GM19397 (cell line): Measurements from ENCODE around the gene ADAMTS17.

Source experiments
- ATAC-seq: cut with Tn5 transposase; IDR thresholded peaks from one replicate; pipeline ENCODE4 v1.9.1; 2021; ENCODE audit warnings: mild to moderate bottlenecking, moderate library complexity; ENCODE audit not compliant: unreplicated experiment

The ADAMTS17 gene

DNA sequence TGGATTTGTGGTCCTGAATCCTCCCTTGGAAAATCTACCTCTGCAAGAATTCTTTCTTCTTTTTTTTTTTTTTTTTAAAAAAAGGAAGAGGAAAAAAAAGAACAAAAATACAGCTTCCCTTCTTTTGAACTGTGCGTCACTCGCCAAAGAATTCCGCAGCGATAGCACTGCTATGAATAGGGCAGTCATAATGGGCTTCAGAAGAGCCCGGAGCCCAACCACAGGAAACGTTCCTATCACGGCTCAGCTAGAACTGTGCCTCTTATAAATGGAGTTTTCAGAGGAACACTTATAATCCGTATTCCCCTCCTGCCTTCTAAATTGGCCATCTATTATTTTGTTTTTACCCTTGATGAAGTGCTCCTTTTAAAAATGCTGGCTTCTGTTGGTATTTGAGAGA lies 227.7 kb downstream of the ADAMTS17 start:
- no peak for ATAC-seq

DNA sequence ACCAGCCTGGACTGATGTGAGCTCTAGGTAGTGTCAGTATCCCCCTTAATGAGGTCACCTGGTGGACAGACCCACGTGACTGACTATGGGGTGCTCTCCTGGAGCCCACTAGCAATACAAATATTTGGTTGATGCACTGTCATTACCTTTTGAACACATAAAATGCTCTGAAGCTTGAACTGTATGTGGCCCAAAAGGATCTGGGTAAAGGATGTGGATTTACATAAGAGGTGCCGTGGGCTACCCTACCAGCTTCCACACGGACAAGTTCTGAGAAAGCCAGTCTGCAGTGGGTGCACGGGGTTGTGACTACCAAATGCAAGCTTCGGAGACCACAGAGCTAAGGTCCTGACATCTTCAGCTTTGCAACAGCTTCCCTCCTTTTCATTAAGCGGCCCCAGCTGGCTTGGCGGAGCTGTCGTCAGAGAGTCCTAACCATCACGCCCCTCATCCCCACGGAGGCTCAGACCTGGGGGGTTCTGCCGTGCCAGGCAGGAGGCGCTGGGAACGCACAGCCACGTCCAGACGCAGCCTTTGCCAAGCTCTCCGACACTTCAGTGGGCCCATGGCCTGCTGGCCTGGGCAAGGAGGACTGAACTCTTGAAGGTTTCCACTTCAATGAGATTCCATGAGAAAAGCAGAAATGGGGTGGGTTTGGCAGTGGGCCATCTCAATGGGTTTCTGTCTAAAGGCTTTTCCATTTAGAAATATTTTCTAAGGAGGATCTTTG lies 228.3 kb downstream of the ADAMTS17 start:
- ATAC-seq: no peak

DNA sequence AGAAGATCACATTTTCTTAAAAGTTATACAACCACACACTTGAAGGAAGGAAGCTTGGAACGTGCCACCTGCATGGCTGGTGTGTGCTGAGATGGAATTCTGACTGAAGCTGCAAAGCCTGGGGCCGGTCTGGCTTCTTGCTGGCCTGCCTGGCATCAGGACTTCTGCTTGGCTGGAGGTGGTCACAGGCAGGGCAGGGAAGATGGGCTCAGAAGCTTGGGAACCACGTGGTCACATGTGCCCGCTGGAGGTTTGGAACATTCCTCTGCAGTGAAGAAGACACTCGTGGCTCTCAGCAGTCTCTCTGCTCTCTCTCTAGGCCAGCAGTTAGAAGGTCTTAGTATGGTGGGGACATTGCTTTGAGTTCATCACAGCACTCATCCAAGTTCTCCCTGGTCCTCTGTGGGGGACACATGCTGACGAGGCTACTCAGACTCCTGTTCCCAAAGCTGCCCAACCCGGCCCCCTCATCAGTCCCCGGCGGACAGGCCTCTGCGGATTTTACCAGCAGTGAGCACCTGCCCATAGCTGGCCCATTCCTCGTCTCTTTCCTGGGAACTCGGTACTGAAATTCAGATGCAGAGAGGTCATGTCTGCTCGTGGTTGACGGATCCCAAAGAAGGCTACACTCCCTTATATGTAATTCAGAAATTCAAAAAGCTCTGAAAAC lies 229.0 kb downstream of the ADAMTS17 start:
- no peak for ATAC-seq

DNA sequence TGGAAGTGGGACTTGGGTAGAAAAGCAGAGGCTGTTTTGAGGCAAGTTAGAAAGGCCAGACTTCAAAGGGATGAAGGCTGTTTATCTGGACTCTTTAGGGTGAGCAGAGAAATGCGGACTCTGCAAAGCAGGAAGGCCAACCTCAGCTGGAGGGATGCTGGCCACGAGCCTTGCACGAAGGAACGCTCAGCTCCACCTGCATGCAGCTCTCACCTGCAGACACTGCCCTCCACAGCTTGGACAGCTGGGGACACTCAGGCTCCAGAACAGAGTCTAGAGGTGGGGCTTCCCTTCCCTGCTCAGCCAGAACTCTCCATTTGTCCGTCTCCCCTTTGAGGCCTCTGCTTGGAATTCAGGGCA lies 229.7 kb downstream of the ADAMTS17 start:
- no peak for ATAC-seq

DNA sequence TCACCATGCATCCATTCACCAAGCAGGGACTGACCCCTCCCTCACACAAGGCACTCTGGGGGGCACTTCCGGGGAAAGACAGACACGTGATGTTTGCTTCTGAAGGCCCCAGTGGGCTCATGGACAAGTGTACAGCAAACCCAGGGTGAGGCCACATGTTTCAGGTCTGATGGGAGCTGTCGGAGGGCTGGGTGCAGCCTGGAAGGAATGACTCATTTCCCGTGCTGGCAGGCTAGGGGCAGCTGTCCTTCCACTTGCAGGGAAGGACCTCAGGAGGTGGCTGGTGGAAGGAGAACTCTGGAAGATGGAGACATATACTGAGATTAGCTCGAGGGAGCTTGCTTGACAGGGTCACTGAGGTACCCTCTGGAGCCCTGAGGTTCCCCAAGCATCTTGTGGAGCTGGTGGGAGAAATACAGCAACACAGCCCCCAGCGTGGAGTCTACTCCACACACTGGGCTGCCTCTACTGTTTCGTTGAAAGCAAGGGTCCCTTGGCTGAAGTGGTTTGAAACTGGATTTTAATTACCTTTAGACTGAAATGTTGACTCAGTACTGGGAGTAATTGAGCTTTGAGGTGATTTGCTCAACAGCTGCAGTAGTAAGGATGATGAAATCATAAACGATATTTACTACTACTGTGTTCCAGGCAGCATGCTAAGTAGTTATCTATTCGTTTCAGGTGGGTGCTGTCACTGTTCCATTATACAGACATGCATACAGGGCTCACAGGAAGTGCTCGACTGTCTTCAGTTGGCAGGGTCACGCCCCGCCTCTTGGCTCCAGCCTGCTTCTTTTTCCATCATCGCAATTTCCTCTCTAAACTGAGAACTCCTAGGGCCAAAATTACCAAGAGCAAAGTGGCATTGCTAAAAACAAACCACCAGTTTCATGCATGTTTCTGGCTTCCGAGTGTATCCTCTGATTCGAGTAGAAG lies 230.4 kb downstream of the ADAMTS17 start:
- ATAC-seq: no peak

DNA sequence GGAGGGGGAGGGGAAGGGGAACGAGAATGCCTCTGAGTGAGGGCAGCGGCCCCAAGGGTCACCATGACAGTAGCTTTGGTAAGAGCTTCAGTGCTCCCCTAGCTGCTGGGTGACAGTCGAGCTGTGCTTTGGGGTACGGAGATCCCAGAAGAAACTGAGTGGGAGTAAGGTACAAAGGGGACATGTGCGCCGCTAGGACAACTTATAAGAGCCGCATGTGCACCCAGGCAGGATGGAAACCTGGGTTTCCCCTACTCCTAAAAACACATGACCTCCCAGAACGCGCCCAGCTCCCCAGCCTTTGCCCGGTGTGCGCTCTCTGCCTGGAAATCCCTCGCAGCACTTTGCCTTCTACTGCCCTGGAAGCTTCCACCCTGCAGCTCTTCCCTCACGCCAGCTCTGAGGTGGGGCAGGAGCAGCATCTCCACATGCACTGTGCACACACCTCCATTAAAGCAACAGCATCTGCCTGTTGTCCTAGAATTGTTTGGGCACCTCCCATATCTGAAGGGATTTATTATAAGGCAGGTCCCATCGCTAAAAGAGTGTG lies 232.2 kb downstream of the ADAMTS17 start:
- no peak for ATAC-seq

DNA sequence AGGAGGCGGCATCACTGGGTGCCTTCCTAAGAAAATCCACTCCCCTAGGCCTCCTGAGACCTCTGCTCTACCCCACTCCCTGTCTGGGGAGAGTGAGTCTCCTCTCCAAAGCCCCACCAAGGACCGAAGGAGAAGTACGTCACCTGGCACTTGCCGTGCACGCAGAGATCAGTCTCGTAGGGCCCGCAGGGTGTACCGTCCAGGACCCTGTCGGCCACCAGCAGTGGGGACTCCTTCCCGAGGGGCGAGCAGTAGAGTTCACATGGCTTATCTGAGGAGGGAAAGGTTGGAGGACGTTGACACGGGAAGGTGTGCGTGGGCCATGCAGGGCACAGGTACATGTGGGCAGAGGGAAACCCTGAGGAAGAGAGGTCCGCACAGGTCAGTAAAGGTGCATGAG lies 232.9 kb downstream of the ADAMTS17 start:
- ATAC-seq: no peak

DNA sequence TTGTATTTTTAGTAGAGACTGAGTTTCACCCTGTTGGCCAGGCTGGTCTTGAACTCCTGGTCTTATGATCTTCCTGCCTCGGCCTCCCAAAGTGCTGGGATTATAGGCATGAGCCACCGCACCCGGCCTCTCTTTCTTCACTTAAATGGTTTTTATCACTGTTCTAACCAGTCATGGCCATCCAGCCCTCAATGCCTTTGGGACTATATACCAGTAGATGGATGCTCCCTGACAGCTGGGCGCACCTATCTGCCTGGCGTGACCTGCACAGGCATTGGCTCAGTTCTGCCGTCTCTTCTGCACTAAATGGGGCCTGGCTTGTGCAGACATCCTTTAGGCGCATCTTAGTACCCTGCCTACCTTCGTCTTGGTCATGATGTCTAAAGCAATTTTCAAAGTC lies 233.4 kb downstream of the ADAMTS17 start:
- ATAC-seq: no peak

DNA sequence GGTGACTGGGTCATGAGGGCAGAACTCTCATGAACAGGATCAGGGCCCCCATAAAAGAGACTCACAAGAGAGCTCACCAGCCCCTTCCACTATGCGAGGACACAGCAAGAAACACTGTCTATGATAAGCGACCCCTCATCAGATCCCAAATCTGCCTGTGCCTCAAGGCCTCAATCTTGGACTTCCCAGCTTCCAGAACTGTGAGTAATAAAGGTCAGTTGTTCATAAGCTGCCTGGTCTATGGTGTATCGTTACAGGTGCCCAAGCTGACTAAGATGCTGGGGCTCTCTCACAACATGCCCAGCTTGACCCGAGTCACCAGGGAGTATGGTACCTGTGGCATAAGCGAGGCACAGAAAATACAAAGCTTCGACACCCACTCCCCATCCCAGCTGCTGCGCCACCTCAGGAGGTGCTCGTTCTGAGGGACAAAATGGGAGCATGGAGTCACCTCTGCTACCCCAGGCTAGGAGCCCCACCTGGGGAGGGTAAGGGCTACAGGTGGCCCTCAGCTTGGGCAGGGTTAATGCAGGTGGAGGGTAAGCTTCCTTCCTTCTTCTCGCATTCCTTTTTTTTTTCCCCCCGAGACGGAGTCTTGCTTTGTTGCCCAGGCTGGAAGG lies 234.1 kb downstream of the ADAMTS17 start:
- no peak for ATAC-seq

DNA sequence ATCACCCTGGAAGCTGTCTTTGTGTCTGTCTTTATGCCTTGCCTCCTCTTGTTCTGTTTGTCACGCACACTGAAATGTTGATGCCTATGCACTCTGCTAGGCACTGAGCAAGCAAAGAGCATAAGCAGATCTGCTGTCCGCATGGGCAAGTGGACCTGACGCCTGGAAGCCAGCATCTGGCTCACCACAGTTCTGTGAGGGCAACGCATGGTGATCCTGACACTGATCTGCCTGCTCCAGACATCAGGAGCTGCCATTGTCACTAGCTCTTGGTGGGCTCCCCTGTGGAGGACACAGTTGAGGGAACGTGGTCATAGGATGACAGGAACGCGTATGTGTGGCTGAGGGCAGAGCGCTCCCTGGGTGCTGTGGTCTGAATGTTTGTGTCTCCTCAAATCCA lies 234.6 kb downstream of the ADAMTS17 start:
- no peak for ATAC-seq

DNA sequence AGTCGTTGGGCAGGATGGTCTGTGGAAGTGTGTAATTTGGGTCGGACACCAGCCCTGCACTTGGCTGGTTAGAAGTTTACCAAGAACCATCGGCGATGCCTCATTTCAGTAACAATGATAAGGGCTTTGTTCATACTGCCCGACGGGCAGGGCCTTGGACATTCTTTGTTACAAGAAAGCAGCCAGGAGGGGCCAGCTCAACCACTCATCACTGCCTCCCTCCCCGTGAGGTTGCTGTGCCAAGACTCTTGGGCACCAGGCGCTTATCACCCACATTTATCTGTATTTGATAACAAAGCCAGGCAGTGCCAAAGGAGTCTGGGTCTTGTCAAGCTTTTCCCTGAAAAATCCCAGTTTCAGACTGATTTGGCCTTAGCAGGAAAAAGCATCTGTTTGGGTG lies 235.0 kb downstream of the ADAMTS17 start:
- ATAC-seq: no peak

DNA sequence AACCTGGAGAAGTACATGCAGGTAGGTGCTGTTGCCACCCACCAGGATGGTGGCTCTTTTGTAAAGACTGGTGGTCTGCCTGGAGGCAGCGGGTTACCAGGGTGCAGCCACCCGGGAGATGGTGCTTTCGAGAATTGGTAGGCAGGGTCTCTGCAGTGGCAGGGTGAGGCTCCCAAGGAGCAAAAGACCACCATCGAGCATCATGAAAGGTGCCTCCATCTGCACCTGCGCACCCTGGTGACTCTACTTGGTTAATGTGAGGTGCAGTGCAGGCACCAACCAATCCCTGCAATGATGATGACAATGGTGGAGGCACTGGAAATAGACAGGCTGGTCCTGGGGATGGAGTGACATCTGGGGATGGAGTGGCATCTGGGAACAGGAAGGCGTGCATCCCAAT lies 236.7 kb downstream of the ADAMTS17 start:
- no peak for ATAC-seq

DNA sequence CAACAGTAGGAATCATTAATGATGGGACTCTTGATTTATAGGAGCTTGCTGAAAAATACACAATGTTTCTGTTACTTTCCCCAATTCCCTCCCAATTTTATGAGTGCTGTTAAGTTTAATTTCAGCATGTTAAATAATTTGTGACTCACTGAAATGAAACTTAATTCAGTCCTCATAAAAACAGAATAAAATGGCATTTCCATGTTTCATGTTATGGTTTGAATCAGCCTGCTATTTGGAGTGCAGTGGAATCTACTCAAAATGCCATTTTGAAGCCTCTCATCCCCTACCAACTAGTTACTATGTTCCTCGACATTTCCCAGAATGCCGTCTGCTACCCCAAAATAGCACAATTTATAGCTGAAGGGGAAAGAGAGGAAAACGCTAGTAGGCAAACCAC lies 237.5 kb downstream of the ADAMTS17 start:
- ATAC-seq: no peak

DNA sequence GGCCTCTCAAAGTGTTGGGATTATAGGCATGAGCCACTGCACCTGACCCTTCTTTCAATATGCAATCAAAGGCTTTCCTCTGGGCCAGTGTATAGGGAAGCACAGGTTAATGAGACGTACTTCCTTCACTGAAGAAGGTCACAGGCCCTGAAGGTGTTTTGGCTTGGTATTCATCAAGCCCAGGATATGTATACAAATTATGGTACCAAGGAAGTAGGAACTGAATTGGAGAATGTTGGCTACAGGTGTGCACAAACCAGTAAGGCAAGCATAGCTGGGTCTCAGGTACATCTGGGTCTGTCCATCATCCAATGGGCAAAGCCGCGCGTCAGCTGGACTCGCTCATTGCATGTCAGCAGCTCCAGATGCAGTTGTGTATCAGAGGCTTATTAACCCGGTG lies 237.9 kb downstream of the ADAMTS17 start:
- no peak for ATAC-seq

DNA sequence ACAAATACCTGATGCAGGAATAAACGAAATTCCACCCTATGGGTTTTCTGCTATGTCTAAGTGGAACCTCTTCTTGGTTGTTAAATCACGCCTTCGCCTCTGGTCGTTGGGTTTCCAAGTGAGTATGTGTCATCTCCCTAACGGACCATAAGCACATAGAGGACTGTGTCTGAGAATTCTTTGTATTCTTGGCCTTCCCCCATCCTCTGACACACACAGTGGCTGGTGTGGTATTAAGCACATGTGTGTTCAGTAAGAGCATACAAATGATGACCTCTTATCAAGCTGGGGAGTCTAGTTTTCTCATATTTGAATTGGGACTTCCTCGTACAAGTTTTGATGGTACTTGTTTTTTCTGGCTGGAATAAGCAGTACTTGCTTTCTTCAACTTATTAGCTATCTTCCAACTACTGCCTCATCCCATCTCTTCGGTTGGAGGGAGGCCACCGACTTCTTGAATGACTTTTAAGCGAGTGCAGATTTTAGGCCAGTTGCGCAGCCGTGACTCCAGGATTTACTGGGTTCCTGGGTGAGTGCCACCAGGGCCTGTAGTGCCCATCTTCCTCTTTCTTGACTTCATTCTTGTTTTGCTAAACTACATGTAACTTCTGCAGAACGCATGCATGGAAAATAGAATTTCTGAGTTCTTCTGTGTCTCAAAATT lies 240.2 kb downstream of the ADAMTS17 start:
- ATAC-seq: no peak

DNA sequence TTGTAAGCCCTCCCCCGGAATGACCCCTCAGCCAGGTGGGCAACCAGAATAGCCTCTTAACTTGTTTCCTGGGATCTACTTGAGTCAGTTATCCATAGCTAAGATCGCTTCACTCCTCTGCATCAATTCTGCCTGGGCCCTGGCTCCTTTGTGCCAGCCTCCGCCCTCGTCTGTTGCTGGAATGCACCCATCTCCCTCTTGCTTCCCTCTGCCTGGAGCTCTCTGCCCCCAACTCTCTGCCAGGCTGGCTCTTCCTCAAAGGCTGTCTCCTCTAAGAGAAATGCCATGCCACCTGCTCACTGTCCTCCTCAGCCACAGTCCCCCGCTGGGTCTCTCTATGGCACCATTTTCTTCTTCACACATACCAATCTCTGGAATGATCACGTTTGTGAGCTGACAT lies 240.8 kb downstream of the ADAMTS17 start:
- no peak for ATAC-seq

DNA sequence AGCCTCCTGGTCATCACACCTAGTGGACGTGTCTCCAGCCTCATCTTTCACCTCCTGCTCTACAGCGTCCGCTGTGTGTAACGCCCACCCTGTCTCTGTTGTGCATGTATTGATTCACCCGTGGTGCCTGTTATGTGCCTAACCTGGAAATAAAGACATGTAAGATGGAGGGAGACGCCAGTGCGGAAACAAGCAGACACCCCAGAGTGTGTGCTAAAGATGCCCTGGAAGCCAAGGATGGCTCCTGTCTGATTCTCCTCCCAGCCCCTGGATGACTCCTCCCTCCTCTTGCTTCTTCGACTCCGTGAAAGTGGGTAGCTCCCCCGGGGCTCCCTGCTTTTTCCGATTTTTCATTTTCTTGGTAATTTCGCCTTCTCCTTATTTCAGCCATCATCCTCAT lies 241.8 kb downstream of the ADAMTS17 start:
- no peak for ATAC-seq

DNA sequence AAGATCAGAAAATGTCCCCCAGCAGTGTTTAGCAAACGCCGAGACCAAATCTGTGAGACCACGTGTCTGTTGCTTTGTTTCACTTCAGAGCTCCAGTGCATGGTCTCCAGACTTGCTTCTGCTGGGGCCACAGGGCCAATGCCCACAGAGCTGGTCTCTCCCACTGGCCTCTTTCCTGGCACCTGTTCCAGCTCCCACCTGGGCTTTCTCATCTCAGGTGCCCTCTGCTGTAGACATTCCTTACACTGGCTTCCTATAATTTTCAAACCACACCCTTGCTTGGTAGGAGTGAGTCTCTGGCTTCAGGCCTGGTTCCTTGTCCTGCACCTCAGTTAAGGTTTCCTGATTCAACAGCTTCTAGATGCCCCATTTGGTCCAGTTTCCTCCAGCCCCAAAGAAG lies 243.1 kb downstream of the ADAMTS17 start:
- no peak for ATAC-seq

DNA sequence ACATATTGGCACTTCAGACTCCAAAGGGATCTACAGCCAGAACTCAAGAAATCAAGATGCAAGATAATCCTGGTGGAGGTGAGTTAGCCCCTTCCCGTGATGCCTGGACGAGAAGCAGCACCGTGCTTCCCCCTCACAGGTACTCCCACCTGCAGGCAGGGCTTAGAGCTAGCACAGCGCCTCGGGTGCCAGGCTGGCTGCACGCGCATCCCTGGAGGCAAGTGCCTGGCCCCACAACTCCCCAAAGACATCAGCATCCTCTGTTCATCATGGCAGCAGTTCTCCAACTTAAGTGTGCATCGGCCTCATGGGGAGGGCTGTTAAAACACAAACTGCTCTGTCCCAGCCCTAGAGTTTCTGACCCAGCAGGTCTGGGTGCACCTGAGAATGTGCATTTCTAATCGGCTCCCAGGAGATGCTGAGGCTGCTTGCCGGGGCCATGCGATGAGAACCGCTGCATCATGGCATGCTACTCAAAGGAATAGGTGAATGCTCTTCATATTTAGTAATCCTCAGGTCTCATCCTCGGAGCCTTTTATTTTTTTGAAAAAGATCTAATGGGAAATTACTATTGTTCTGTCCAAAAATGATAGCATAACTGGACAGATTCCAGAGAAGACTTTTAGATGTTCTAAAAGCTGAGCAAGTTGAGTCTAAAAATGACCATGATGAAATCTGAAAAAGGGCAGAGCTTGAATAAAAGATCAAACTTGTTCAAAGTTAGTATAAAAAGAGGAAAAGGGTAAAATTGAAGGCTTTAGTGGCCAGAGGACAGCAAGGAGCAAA lies 244.2 kb downstream of the ADAMTS17 start:
- no peak for ATAC-seq

DNA sequence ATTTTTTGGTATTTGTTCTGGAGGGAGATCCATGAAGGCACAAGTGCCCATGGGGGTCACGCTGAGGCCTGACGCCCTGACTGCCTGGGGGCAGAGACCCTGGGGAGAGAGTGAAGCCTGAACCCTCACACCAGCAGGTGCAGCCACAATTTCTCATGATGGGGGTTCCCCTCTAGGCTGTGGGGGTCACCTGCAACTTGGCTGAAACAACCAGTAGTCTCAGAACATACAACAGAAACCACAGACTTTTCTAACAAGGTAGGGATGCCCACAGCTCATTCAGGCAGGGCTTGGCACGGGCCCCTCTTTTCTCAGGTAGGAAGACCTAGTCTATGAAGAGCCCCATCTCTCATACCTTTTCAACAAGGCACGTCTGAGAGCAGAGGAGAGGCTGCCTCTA lies 245.1 kb downstream of the ADAMTS17 start:
- no peak for ATAC-seq
